Vagina (tissue), 2 donors: ENCODE measurements around the gene RPL27A. TPM values are rescaled to one million over a fixed set of nuclear protein-coding genes. Genes with fewer than 3 reads are reported as not detected.

Experiments used
- DNase-seq, 2 donors: peaks; one replicate each; pipeline ENCODE4 v3.0.0-alpha.2; 2017; ENCODE audit errors: extremely low spot score in 2 of 2
- H3K27ac ChIP-seq: fragments of 200-600 bp; sonication (generic); one replicate; pipeline ENCODE4 v1.5.1; 2019
- H3K27me3 ChIP-seq: fragments of 200-600 bp; sonication (generic); one replicate; pipeline ENCODE4 v1.5.1; 2019
- H3K36me3 ChIP-seq, 2 donors: fragments of 200-600 bp; sonication (generic); one replicate each; pipeline ENCODE4 v1.5.1; 2017 to 2019
- H3K4me1 ChIP-seq: fragments of 200-600 bp; sonication (generic); one replicate; pipeline ENCODE4 v1.5.1; 2019
- H3K4me3 ChIP-seq, 2 donors: fragments of 200-600 bp; sonication (generic); 1 replicate in 1 of 2; 2 replicates in 1 of 2; pipeline ENCODE4 v1.5.1; 2016 to 2019
- H3K9me3 ChIP-seq: fragments of 200-600 bp; sonication (generic); one replicate; pipeline ENCODE4 v1.5.1; 2019
- CTCF ChIP-seq, 3 experiments: fragments of 450-650 bp in 2 of 3; fragments of 200-600 bp in 1 of 3; sonication (generic) in 1 of 3; IDR thresholded peaks; one replicate each; pipeline ENCODE4 v1.5.1; 2017 to 2019; ENCODE audit warnings: antibody characterized with exemption in 3 of 3, mild to moderate bottlenecking in 2 of 3, moderate library complexity in 2 of 3
- POLR2A ChIP-seq, 2 donors: fragments of 450-650 bp; IDR thresholded peaks; one replicate each; pipeline ENCODE4 v1.6.1; 2017; ENCODE audit warnings: antibody characterized with exemption in 2 of 2, mild to moderate bottlenecking in 2 of 2, moderate library complexity in 2 of 2
- POLR2AphosphoS5 ChIP-seq, 2 donors: sonication (generic); formaldehyde crosslinking; IDR thresholded peaks; one replicate each; pipeline ENCODE4 v1.9.0; 2017; ENCODE audit warnings: antibody characterized with exemption in 2 of 2, mild to moderate bottlenecking in 2 of 2, low read depth in 1 of 2; ENCODE audit not compliant: insufficient read depth in 1 of 2
- intact Hi-C: fragments of 100-400 bp; cut with DNase I; formaldehyde crosslinking; loops from one replicate; pipeline ENCODE4 v1.15.1; 2023
- total RNA-seq: library from RNA; depleted of rRNA; stranded (reverse); fragments of >200 nt; gene quantifications from one replicate; pipeline ENCODE4 v1.2.3, GENCODE V29; 2016

The RPL27A gene
- total RNA-seq, 1 donor from 2014 or later, result 1,279 TPM

- Histone ChIP-seq H3K9me3 (no peaks in the 10 kb centered on the region), H3K27me3 (no peaks in the 10 kb centered on the region), H3K36me3 (peaks cover 0 to 32% of the 10 kb centered on the region in 2 donors), H3K27ac (no peak overlapping the region), H3K4me3 (no peak overlapping the region), H3K4me1 (no peaks in the 10 kb centered on the region)
- TF ChIP-seq POLR2A (IDR thresholded peaks at IDR 0.05) (no peak), CTCF (IDR thresholded peaks at IDR 0.05) (no peak), POLR2AphosphoS5 (IDR thresholded peaks at IDR 0.05; ENCODE audit: insufficient read depth in 1 of 2, low read depth in 1 of 2) (no peak)
- intact Hi-C loops, result no loop called here
- no peak for DNase-seq
Measured at GRCh38 chr11:8640267-8640906, 42.2 kb upstream of the RPL27A start.

GRCh38 chr11:8641332-8641731, 41.3 kb upstream of the RPL27A start:
- intact Hi-C loops, result no loop called here
- H3K36me3 ChIP-seq, result peaks cover 0 to 23% of the 10 kb centered on the region in 2 donors

GRCh38 chr11:8642196-8642841, 40.3 kb upstream of the RPL27A start:
- Histone ChIP-seq H3K4me1 (no peaks in the 10 kb centered on the region), H3K9me3 (no peaks in the 10 kb centered on the region), H3K36me3 (peaks cover 0 to 27% of the 10 kb centered on the region in 2 donors), H3K4me3 (no peak overlapping the region), H3K27ac (no peak overlapping the region), H3K27me3 (no peaks in the 10 kb centered on the region)
- DNase-seq, result no peak
- no peak for TF ChIP-seq POLR2AphosphoS5 (IDR thresholded peaks at IDR 0.05; ENCODE audit: insufficient read depth in 1 of 2, low read depth in 1 of 2)
- no peak for TF ChIP-seq POLR2A (IDR thresholded peaks at IDR 0.05)
- TF ChIP-seq CTCF (IDR thresholded peaks at IDR 0.05), result no peak
- intact Hi-C loops, result no loop called here

More at GRCh38 chr11:8641332-8641731, 41.3 kb upstream of the RPL27A start:
- Histone ChIP-seq H3K27ac (no peak overlapping the region), H3K9me3 (no peaks in the 10 kb centered on the region), H3K27me3 (no peaks in the 10 kb centered on the region), H3K4me3 (no peak overlapping the region), H3K4me1 (no peaks in the 10 kb centered on the region)
- TF ChIP-seq CTCF (IDR thresholded peaks at IDR 0.05) (no peak), POLR2A (IDR thresholded peaks at IDR 0.05) (no peak), POLR2AphosphoS5 (IDR thresholded peaks at IDR 0.05; ENCODE audit: insufficient read depth in 1 of 2, low read depth in 1 of 2) (no peak)
- no peak for DNase-seq

DNA sequence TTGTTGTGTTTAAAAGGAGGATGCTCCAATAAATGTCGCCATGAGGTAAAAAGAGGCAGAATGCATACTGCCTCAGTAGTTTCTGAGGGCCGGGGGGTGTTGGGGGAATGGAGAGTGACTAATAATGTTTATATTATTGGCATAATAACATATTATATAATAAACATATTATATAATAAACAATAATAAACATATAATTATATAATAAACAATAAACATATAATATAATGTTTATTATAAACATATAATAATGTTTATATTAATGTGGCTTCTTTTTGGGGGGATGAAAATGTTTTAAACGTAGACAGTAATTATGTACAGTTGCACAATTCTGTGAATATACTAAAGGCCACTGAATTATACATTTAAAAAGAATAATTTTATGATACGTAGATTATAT, 35.7 kb upstream of the RPL27A start:
- no peaks in the 10 kb centered on the region for H3K27me3 ChIP-seq
- H3K4me1 ChIP-seq, result no peaks in the 10 kb centered on the region
- no peak overlapping the region for H3K4me3 ChIP-seq
- no peak overlapping the region for H3K27ac ChIP-seq
- H3K9me3 ChIP-seq, result no peaks in the 10 kb centered on the region
- DNase-seq, result no peak
- intact Hi-C loops, result no loop called here
- H3K36me3 ChIP-seq, result peaks cover 0 to 12% of the 10 kb centered on the region in 2 donors
- TF ChIP-seq POLR2AphosphoS5 (IDR thresholded peaks at IDR 0.05; ENCODE audit: insufficient read depth in 1 of 2, low read depth in 1 of 2), result no peak
- TF ChIP-seq CTCF (IDR thresholded peaks at IDR 0.05), result no peak
- no peak for TF ChIP-seq POLR2A (IDR thresholded peaks at IDR 0.05)

DNA sequence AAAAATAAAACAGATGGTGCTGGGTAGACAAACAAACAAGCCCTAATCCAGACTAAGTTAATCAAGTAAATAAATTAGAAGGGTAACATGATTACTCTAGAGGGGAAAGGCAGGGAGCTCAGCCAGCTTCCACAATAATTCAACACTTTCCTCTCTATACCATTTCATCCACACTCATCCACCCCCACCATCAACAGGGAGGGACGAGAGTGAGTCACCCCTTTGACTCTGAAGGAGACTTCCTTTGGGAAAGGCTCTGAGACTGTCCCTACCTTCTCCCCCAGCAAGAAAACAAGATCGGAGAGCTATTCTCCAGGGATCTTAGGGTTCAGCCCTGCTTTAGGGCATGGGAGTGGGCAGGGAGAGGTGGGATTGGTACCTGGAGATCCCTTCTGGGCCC, 33.2 kb upstream of the RPL27A start:
- Histone ChIP-seq H3K4me1 (no peaks in the 10 kb centered on the region), H3K9me3 (no peaks in the 10 kb centered on the region), H3K36me3 (peaks cover 0 to 9% of the 10 kb centered on the region in 2 donors), H3K27me3 (no peaks in the 10 kb centered on the region), H3K4me3 (no peak overlapping the region), H3K27ac (no peak overlapping the region)
- intact Hi-C loops, result no loop called here
- DNase-seq, result no peak
- TF ChIP-seq POLR2A (IDR thresholded peaks at IDR 0.05) (no peak), CTCF (IDR thresholded peaks at IDR 0.05) (no peak), POLR2AphosphoS5 (IDR thresholded peaks at IDR 0.05; ENCODE audit: insufficient read depth in 1 of 2, low read depth in 1 of 2) (no peak)
